Caco-2 (cell line): ENCODE measurements around the gene TTC13. TPM values are rescaled to one million over a fixed set of nuclear protein-coding genes. Genes with fewer than 3 reads are reported as not detected.

ENCODE experiments used
- BruUV-seq: library from RNA; stranded (reverse); fragments of 400-500 nt; replicated peaks from 2 replicates; lab custom pipeline; 2021; lab: Mats Ljungman, UMichigan
- CTCF ChIA-PET: fragments of 300-600 bp; sonication (Branson Sonifier 250); formaldehyde crosslinking; loops from one replicate; lab custom pipeline; 2022; ENCODE audit warnings: antibody characterized with exemption; lab: Charles Lee
- POLR2A ChIA-PET: fragments of 300-600 bp; sonication (Branson Sonifier 250); formaldehyde crosslinking; loops from one replicate; lab custom pipeline; 2022; ENCODE audit warnings: antibody characterized with exemption; lab: Charles Lee
- DNase-seq, 2 experiments: peaks; one replicate each; pipeline versions ENCODE4 v3.0.0 to v3.0.0-alpha.2; 2020 to 2022
- H3K27me3 ChIP-seq: replicated peaks from 2 replicates; pipeline ENCODE4 v1.6.0; 2011; ENCODE audit warnings: low read length; ENCODE audit not compliant: control insufficient read depth, insufficient read depth
- H3K36me3 ChIP-seq: 2 replicates; pipeline ENCODE4 v1.5.1; 2011; ENCODE audit warnings: low read length; ENCODE audit not compliant: control insufficient read depth, insufficient read depth
- H3K4me1 ChIP-seq: fragments of 250-450 bp; sonication (Bioruptor Pico); 2 replicates; pipeline ENCODE4 v1.5.1; 2020; ENCODE audit warnings: mild to moderate bottlenecking
- H3K4me3 ChIP-seq: 2 replicates; pipeline ENCODE4 v1.5.1; 2011; ENCODE audit warnings: low read depth, mild to moderate bottlenecking, control low read depth, low read length
- H3K9me3 ChIP-seq: fragments of 250-450 bp; sonication (Bioruptor Pico); 2 replicates; pipeline ENCODE4 v1.5.1; 2020; ENCODE audit warnings: mild to moderate bottlenecking, moderate library complexity
- H3K27ac Mint-ChIP-seq: one replicate; pipeline ENCODE4 v1.8.0; 2022; ENCODE audit warnings: mixed read lengths; ENCODE audit not compliant: unreplicated experiment
- H3K27me3 Mint-ChIP-seq: one replicate; pipeline ENCODE4 v1.8.0; 2022; ENCODE audit warnings: mixed read lengths; ENCODE audit not compliant: insufficient read depth, unreplicated experiment
- H3K36me3 Mint-ChIP-seq: one replicate; pipeline ENCODE4 v1.8.0; 2022; ENCODE audit warnings: mild to moderate bottlenecking, mixed read lengths; ENCODE audit not compliant: insufficient read depth, unreplicated experiment
- H3K4me1 Mint-ChIP-seq: one replicate; pipeline ENCODE4 v1.8.0; 2022; ENCODE audit warnings: low read depth, mixed read lengths; ENCODE audit not compliant: unreplicated experiment
- H3K4me3 Mint-ChIP-seq: one replicate; pipeline ENCODE4 v1.8.0; 2022; ENCODE audit warnings: mild to moderate bottlenecking, moderate library complexity, mixed read lengths; ENCODE audit not compliant: unreplicated experiment
- H3K9me3 Mint-ChIP-seq: one replicate; pipeline ENCODE4 v1.8.0; 2022; ENCODE audit warnings: mixed read lengths; ENCODE audit not compliant: unreplicated experiment
- CTCF ChIP-seq, 2 experiments: fragments of 200-600 bp in 1 of 2; IDR thresholded peaks; 1 replicate in 1 of 2; 2 replicates in 1 of 2; pipeline versions ENCODE4 v1.5.1 to v1.8.0; 2011 to 2022; ENCODE audit warnings: antibody characterized with exemption in 1 of 2, control low read depth in 1 of 2, inconsistent platforms in 1 of 2, low read depth in 1 of 2, low read length in 1 of 2, mild to moderate bottlenecking in 1 of 2, moderate library complexity in 1 of 2; ENCODE audit not compliant: insufficient read depth in 1 of 2, severe bottlenecking in 1 of 2, unreplicated experiment in 1 of 2
- intact Hi-C: fragments of 100-400 bp; cut with micrococcal nuclease; formaldehyde crosslinking; loops from one replicate; pipeline ENCODE4 v1.10.0; 2022; ENCODE audit not compliant: unreplicated experiment
- total RNA-seq: library from RNA; stranded (reverse); gene quantifications from 2 replicates; pipeline ENCODE4 v1.2.3, GENCODE V29; 2022

Gene TTC13
- total RNA-seq, 1 experiment from 2014 or later: 57.6 TPM

- CTCF ChIA-PET: no interaction called here
- intact Hi-C loops: no loop called here
- Mint-ChIP-seq H3K36me3 (peaks cover 9% of the 10 kb centered on the region), H3K4me1 (no peaks in the 10 kb centered on the region), H3K27me3 (no peaks in the 10 kb centered on the region), H3K4me3 (no peak overlapping the region), H3K9me3 (no peaks in the 10 kb centered on the region), H3K27ac (no peak overlapping the region)
- BruUV-seq: no TSS peak
- no peaks in the 10 kb centered on the region for H3K4me1 ChIP-seq
- H3K9me3 ChIP-seq: no peaks in the 10 kb centered on the region; the same call in 1 of the 2 replicates
- no peak overlapping the region for H3K4me3 ChIP-seq
- H3K36me3 ChIP-seq: no peaks in the 10 kb centered on the region
- H3K27me3 ChIP-seq: no peaks in the 10 kb centered on the region
- no peak for TF ChIP-seq CTCF (IDR thresholded peaks at IDR 0.05; ENCODE audit: insufficient read depth in 1 of 2, low read depth in 1 of 2, low read length in 1 of 2, severe bottlenecking in 1 of 2, unreplicated experiment in 1 of 2)
- no peak for DNase-seq
- POLR2A ChIA-PET: no interaction called here
Observed at GRCh38 chr1:230878591-230878990, 100.1 kb downstream of the TTC13 start.

- no peaks in the 10 kb centered on the region for H3K36me3 ChIP-seq
- no peaks in the 10 kb centered on the region for H3K4me1 ChIP-seq
- no peak overlapping the region for H3K27ac Mint-ChIP-seq
- no TSS peak for BruUV-seq
- CTCF ChIA-PET: no interaction called here
- H3K27me3 ChIP-seq: no peaks in the 10 kb centered on the region
- H3K36me3 Mint-ChIP-seq: peaks cover 9% of the 10 kb centered on the region
- no peaks in the 10 kb centered on the region for H3K4me1 Mint-ChIP-seq
- H3K9me3 Mint-ChIP-seq: no peaks in the 10 kb centered on the region
- H3K4me3 Mint-ChIP-seq: no peak overlapping the region
- no peaks in the 10 kb centered on the region for H3K27me3 Mint-ChIP-seq
- POLR2A ChIA-PET: no interaction called here
- intact Hi-C loops: no loop called here
- no peak for TF ChIP-seq CTCF (IDR thresholded peaks at IDR 0.05; ENCODE audit: insufficient read depth in 1 of 2, low read depth in 1 of 2, low read length in 1 of 2, severe bottlenecking in 1 of 2, unreplicated experiment in 1 of 2)
- no peak overlapping the region for H3K4me3 ChIP-seq
- H3K9me3 ChIP-seq: no peaks in the 10 kb centered on the region; the same call in 1 of the 2 replicates
- no peak for DNase-seq
Observed at GRCh38 chr1:230877924-230878590, 100.6 kb downstream of the TTC13 start.

GRCh38 chr1:230877146-230877923 lies 101.3 kb downstream of the TTC13 start:
- Mint-ChIP-seq H3K4me3 (no peak overlapping the region), H3K27ac (no peak overlapping the region), H3K36me3 (peaks cover 9% of the 10 kb centered on the region), H3K4me1 (no peaks in the 10 kb centered on the region), H3K9me3 (no peaks in the 10 kb centered on the region), H3K27me3 (no peaks in the 10 kb centered on the region)
- BruUV-seq: no TSS peak
- H3K4me3 ChIP-seq: no peak overlapping the region
- H3K36me3 ChIP-seq: no peaks in the 10 kb centered on the region
- TF ChIP-seq CTCF (IDR thresholded peaks at IDR 0.05; ENCODE audit: insufficient read depth in 1 of 2, low read depth in 1 of 2, low read length in 1 of 2, severe bottlenecking in 1 of 2, unreplicated experiment in 1 of 2): no peak
- no peaks in the 10 kb centered on the region for H3K27me3 ChIP-seq
- no peaks in the 10 kb centered on the region for H3K4me1 ChIP-seq
- ChIA-PET CTCF (no interaction called here), POLR2A (no interaction called here)
- no peak for DNase-seq
- intact Hi-C loops: no loop called here
- H3K9me3 ChIP-seq: no peaks in the 10 kb centered on the region
